NCI-H128 (cell line): Measurements from ENCODE around the gene CFAP46.
"Not testable (repeated sequence)": the region's sequence is repeated elsewhere in the genome, so short reads cannot be mapped to it uniquely, and the experiment has no call there.

Source experiments
- DNase-seq: peaks from one replicate; lab custom pipeline; 2025; ENCODE audit not compliant: unreplicated experiment; lab: John Stamatoyannopoulos, UW

CFAP46 gene

DNA sequence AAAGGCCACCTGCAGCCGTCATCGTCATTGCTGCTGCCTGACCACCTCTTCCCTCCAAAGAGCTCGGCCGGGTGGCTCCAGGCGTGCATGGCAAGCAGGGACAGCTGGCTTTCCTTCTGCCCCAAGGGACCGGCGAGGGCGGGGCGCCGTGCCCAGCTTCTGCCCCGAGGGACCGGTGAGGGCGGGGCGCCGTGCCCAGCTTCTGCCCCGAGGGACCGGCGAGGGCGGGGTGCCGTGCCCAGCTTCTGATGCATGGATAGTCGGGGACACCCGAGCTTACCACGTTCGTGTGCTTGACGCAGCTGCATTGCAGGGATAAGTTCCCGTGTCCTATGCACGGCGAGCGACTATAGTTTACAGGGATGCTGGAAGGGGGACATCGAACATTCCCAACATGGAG lies 27.0 kb downstream of the CFAP46 start:
- no peak for DNase-seq

DNA sequence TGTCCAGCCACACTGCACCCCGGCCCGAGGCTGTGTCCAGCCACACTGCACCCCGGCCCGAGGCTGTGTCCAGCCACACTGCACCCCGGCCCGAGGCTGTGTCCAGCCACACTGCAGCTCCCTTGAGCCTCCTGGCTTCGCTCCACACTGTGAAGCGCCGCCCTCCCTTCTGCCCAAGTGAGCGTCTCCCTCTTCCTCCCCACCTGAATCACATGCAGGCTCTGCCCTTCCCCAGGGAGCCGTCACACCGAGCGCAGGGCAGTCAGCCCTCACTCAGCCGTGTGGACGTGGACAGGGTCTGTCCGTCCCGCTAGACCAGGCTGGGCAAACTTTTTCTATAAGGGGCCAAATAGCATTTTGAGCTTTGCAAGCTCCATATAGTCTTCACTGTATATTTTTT lies 27.6 kb downstream of the CFAP46 start:
- DNase-seq = no peak

DNA sequence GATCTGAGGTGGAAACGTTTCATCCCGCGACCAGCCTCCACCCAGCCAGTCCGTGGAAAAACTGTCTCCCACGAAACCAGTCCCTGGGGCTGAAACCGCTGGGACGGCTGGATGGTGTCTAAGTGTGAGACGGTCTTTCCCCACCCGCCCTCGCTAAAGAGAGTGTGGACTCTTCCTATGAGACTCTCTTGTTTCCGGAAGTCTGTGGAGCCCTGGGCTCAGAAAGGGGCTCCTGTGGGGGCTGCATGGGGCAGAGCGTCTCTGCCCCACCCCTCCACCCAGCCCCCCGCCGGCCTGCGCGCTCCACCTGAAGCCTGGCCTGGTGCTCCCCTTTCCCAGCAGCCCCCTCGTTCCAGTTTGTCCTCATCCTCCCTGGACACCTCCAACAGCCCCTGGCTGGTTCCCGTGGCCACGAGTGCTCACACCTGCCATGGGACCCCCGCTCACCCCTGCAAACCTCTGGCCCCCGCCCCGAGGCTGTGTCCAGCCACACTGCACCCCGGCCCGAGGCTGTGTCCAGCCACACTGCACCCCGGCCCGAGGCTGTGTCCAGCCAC lies 28.7 kb downstream of the CFAP46 start:
- no peak for DNase-seq

DNA sequence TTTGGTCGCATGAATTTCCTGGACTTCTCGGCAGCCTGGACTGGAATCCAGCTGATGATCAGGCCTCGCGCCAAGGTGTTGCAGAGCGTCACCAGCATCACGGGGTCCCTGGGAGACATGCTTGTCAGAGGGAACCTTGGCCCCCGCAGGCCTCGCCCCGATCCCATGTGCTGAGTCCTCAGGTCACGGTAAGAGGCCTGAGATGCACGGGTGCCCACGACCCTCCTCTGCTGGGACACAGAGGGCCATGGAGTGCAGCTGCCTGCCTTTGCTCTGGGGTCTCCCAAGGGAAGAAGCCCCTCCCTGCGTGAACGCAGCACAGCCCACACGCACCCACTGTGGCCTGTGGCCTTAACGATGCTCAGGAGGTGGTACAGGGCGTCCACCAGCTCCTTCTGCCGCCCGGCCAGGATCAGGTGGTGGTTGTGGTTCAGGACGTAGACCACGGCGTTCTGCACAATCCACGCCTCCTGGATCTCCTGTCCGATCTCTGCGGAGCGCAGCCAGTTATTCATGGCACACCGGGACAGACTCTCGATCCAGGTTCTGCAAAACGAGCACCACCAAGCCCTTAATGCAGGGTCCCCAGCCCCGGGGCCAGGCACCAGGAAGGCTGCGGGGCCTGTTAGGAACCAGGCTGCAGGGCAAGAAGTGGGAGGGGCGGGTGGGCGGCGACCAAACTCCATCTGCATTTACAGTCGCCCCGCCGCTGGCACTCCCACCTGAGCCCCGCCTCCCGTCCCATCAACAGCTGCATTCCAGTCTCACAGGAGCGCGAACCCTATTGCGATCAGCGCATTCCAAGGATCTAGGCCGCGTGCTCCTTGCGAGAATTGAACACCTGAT lies 29.4 kb downstream of the CFAP46 start:
- DNase-seq = no peak

DNA sequence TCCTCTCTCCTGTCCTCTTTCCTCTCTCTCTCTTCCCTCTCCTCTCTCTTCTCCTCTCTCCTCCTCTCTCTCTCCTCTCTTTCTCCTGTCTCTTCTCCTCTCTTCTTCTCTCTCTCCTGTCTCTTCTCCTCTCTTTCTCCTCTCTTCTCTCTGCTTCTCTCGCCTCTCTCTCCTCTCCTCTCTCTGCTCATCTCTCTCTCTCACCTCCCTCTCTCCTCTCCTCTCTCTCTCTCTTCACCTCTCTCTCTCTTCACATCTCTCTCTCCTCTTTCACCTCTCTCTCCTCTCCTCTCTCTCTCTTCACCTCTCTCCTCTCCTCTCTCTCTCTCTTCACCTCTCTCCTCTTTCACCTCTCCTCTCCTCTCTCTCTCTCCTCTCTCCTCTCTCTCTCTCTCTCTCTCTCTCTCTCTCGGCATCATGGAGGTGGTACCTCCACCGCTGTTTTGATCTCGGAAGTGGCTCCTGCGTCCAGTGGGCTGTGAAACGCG lies 30.1 kb downstream of the CFAP46 start:
- DNase-seq = no peak

DNA sequence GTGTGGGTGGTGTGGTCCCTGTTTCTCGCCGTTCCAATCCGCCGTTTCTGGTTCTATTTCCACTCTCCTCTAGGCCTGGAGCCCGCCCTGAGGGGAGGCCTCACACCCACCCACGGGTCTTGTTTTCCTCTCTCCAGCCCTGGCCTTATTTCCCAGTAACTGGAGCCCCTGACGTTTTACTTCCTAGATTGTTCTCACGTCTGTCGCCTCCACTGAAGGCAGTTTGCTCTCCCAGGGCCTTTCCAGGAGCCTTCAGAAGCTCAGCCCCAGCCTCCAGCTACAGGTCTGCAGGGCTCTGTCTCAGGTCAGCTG lies 30.6 kb downstream of the CFAP46 start:
- DNase-seq = no peak

DNA sequence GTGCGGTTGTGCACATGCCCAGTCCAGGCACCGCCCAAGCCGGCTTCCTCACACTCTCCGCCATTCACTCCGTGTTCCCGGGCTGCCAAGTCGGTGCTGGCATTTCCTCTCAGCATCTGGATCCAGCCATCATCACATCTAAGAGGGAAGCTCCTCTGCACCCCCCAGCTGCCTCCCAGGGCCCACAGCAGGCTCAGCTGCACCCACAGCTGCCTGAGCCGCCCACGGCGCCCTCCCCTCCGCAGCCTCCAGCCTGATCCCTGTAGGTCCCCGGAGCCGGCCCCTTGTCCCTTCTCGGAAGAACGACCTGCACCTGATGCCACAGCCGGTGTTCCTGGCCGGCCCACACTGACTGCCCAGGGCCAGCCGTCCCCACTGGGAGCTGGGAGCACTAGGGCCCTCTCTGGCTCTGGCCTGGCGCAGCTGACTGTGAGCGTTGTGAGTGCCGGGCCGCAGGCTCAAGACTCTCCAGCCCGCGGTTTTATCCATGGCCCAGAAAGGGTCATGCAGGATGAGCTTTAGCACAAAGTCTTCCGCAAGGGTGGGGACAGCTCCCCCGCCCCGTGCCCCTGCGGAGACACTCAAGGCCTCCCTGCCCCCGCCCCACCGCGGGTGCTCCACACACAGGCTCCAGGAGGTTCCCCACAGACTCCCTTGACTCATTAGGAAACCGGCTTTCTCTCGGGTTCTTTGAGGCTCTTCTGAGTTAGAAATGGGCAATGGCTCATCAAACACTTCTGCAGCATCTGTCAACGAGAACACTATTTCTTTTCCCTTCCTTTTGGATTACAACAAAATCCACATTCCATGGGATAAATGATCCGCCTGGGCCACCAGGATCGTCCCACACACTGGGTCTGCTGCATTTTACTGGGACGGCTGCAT lies 31.2 kb downstream of the CFAP46 start:
- DNase-seq = no peak

DNA sequence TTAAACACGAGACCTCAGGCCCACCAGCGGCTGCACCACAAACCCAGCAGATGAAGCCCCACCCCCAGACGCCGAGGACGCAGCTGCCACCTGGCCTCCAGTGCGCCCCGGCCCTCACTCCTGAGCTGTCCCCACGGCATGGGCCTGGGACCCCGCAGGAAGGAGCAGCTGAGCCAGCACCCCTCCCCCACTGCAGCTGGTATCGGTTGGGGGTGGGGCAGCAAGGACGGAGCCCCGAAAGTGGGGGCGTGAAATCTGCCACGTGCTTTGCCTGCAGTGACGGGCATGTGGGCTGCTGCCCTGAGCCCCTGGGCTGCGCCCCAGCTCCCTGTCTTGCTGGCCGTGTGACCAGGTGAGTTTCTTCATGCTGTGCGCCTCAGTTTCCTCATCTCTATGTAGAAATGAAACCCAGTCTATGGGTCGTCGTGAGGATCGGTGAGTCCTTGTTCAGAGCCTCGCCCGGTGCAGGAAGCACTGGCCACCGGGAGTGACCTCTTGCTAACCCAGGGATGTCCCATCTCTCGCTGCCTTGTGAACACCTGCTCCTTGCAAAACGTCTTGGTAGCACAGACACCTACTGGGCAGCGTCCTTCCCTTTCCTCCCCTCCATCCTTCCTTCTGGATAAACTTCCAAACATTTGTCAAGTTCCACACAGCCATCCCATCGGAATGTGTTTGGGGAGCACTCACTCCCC lies 32.0 kb downstream of the CFAP46 start:
- no peak for DNase-seq

DNA sequence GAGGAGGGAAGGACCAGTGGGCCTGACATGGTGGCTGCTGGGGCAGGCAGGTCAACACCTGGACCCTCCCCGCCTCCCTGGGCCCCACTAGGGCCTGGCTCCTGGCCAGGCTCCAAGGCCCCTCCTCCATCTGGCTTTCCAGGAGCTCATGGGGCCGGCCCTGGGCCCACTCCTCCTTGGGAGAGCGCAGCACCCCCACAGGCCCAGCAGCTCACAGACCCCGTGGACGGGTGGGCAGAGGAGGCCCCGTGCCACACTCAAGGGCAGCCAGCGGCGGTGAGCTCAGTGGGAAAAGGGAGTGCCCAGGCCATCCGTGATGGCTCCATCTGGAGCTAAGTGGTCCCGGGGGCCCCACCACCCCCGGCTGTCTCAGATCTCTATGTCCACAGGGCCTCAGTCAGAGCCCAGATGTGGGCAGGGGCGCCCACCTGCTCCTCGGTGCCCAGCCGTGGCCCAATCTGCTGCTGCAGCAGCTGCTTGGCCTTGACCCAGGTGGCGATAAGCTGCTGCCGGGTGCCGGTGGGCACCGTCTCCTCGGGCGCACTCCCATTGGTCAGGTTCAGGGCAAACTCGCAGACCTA lies 32.8 kb downstream of the CFAP46 start:
- no peak for DNase-seq

DNA sequence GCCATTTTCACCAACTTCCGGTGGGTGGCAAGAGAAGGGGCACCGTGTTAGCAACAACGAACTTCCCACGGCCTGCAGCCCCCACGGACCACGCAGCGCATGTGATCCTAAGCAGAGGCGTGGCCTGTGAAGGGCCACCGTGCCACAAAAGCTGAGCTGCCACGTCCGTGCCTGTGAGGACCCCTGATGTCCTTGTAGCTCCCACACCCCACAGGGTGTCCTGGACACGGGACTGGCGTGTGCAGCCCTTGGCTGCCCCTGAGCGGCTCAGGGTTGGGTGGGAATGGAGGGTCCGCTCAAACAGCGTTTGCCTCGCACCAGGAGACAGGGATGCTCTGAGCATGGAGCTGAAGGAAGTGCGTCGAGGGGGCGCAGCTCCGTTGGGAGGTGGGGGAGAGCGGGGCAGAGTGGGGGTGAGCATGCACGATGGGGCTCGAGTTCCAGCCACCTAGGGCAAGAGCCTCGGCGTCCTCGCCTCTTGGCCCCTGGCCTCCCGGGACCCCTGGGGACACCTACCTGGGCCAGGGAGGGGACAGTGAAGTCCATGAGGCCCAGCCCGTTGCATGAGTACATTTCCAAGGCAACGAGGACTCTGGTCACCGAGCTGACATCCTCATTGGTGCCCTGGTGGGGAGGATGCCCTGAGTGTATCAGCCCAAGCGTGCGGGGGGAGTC lies 33.6 kb downstream of the CFAP46 start:
- no peak for DNase-seq

DNA sequence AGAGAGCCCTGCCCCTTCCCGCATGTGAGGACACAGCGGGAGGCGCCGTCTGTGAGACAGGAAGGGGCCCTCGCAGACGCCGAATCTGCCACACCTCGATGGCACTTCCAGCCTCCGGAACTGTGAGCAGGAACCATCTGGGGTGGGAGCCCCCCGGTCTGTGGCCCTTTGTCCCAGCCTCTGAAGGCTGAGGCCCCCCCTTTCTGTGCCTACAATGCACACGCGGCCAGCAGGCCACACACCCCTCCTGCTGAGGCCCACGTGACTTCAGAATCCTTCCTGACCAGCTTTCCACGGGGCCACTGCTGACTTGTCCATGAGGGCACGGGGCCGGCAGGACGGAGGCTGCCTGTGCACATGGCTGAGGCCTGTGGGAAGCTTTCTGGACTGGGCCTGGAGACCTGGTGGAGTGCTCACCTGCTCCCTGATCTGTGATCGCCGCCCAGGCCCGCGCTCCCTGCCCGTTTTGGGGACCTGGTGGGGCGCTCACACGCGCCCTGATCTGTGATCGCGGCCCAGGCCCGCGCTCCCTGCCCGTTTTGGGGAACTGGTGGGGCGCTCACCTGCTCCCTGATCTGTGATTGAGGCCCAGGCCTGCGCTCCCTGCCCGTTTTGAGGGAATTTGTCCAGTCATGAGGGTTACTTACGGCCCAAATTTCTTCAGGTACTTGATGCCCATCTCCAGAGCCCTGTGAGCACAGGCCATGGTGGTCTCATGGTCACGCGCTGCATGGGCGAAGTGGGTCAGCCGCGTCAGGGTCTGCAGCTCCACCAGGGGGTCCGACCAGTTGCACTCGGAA lies 34.3 kb downstream of the CFAP46 start:
- DNase-seq = no peak

DNA sequence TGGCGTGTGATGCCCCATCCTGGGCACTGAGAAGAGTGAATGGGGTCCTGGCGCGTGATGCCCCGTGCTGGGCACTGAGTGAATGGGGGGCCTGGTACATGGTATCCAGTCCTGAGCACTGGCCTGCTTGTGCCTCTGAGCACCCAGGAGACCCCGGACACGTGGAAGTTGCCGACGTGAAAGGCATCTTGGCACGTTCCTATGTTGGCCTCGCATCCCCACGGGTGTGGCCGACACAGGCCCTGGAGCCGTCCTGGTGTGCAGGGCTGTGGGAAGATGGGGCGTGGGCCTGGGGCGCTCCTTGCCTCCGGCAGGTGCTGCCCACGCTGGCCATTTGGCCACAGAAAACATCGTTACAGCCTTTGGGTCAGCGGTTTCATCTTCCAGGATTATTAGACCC lies 35.5 kb downstream of the CFAP46 start:
- DNase-seq = no peak

DNA sequence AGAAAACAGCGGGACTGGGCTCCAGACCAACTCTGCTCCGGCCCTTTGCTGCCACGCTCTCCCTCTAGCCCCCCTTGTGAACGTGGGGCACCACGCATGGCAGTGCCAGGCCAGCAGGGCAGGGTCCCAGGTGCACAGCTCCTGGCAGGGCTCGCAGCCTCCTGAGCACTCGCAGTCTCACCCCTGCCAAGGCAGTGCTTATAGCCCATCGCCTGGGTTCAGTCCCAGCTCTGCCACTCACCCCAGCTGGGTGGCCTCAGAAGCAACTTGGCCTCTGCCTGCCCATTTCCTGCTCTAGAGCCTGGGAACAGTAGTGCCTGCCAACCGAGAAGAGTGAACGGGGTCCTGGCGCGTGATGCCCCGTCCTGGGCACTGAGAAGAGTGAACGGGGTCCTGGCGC lies 36.3 kb downstream of the CFAP46 start:
- no peak for DNase-seq

DNA sequence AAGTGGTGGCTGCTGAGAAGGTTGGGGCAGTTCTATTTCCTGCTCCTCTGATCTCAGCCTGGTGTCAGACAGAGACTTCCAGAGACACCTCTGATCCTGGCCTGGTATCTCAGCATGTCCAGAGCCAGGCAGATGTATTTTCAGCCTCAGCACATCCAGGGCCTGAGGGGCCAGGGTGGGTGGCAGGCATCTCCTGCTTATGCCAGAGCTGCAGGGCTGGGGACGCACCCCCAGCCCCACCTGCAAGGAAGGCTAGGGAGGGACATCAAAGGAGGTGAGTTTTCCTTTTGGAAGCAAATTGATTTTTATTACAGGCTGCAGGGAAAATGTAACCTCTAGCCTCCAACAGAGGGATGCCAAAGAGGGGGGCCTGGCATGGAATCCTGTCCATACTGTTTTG lies 36.7 kb downstream of the CFAP46 start:
- no peak for DNase-seq

DNA sequence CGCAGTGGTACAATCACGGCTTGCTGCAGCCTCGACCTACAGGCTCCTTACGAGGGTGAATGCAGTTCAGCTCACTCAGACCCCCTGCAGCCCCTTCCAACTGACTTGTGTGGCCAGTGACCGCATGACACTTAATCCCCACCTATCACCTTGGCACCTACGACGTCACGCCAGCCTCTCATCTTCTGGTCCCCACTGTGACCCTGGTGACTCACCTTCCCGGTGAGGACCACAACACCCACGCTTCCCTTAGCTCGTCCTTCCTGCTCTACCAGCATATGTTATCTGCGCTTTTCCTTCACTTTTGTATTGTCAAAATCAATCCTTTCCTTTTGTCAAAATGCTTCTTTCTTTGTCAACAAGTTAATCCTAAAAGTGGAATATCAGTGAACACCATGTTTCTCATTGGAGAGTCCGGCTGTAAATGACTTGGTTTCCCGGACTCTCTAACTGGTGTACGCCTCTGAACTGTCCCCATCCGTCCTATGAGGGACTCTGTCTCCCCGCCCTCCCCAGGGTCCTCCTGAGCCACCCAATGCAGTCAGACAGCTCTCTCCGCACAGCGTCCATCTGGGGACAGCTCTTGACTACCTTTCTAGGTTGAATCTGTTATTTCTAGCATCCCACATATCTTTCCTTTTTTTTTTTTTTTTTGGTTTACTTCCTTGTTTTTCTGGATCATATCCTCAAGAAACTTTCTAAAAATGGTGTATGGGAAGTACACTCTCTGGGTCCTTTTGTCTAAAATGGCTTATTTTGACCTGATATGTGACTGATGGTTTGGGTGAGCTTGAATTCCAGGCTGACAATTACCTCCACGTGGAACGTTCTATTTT lies 37.3 kb downstream of the CFAP46 start:
- DNase-seq = no peak

DNA sequence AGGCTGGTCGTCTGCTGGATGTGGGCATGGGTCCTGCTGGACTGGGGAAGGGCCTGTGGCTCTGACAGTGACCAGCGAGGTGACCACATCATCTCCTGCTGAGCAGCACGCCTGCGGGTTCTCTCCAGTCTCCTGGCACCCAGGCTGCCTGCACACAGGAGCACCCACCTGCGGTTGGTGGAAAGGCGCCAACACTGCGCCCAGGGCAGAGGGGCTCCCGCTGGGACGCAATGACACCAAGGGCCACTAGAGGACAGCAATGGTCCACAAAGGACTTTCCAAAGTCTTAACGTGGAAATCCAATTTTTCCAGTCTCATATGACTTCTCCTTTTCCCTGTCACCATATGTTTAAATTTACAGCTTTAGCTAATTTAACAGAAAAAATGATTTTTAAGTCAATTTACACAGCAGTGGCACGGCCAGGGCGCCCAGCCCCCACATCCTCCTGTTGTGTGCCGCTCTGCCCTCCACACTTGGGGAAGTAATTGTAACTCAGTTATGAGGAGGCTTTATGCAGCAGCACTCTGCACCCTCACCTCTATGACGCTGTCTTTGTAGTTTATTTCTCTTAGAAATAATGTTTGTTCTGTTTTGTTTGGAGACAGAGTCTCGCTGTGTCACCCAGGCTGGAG lies 38.1 kb downstream of the CFAP46 start:
- DNase-seq = no peak

DNA sequence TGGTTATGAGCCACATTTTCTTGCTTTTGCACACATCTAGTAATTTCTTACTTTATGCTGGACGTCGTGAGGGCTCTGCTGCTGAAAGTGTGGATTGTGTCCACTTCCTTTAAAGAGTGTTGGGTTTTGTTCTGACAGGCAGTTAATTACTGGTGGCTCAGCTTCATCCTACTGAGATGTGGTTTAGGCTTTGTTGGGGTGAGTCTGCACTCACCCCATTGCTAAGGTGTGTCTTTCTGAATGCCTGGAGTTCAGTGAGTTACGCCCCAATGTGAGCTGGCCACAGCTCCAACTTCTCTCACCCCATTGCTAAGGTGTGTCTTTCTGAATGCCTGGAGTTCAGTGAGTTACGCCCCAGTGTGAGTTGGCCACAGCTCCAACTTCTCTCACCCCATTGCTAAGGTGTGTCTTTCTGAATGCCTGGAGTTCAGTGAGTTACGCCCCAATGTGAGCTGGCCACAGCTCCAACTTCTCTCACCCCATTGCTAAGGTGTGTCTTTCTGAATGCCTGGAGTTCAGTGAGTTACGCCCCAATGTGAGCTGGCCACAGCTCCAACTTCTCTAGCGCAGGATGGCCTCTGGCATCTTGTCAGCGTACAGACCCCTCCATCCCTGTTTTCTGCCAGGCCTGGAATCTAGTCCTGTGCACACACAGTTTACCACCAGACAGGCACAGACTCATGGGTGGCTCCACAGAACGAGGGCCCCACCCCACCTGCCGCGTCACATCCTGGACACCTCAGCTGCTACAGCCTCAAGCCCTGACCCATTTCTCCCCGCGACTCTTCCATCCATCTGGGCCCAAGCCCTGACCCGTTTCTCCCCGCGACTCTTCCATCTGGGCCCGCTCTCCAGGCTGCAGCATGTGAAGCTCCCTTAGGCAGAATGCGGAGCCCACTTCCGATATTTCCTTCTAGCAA lies 39.5 kb downstream of the CFAP46 start:
- not testable (repeated sequence) for DNase-seq
